ENCODE data around the gene SIK3.

Gene SIK3

GRCh38 chr11:116973270-116973669 lies 125.0 kb downstream of the SIK3 start:
- Histone ChIP-seq H3K56ac (ENCODE audit: low read length) (no peak overlapping the region), H2AK5ac (ENCODE audit: low read length) (no peak overlapping the region), H4K5ac (ENCODE audit: low read length) (no peak overlapping the region), H3K27ac (ENCODE audit: low read depth, low read length) (no peak overlapping the region), H4K8ac (ENCODE audit: low read depth, low read length) (no peak overlapping the region), H3K79me2 (ENCODE audit: control insufficient read depth, insufficient read depth, low read length) (no peaks in the 10 kb centered on the region), H3K9ac (ENCODE audit: low read length) (no peak overlapping the region), H3K27me3 (ENCODE audit: insufficient read depth, low read length, poor library complexity) (no peaks in the 10 kb centered on the region), H3K4me3 (ENCODE audit: low read length) (no peak overlapping the region), H3K36me3 (ENCODE audit: control insufficient read depth, insufficient read depth, low read length) (no peaks in the 10 kb centered on the region), H3K79me1 (ENCODE audit: low read length) (peaks cover 2% of the 10 kb centered on the region), H2BK5ac (ENCODE audit: low read length) (no peak overlapping the region), H3K4me2 (ENCODE audit: low read length) (no peak overlapping the region), H3K18ac (ENCODE audit: low read length) (no peak overlapping the region), H3K4ac (ENCODE audit: low read depth, low read length) (no peak overlapping the region), H3K4me1 (ENCODE audit: control insufficient read depth, low read depth, low read length) (no peaks in the 10 kb centered on the region), H2BK15ac (replicated peaks; ENCODE audit: low read depth) (no peak overlapping the region), H2BK120ac (ENCODE audit: low read depth, low read length) (no peak overlapping the region), H3K23ac (ENCODE audit: low read length) (no peak overlapping the region)
- no peak for DNase-seq

GRCh38 chr11:116972691-116973090 lies 125.5 kb downstream of the SIK3 start:
- no peak overlapping the region for H3K9ac ChIP-seq (ENCODE audit: low read length)
- no CpG with 5 or more reads among the region's 4 CpGs for WGBS (ENCODE audit: extremely low coverage, insufficient coverage, low lambda C conversion rate)
- peak; percentile 38 for DNase-seq

GRCh38 chr11:116970485-116971292 lies 127.5 kb downstream of the SIK3 start:
- no peak overlapping the region for H3K4me3 ChIP-seq (ENCODE audit: low read length)
- H3K9ac ChIP-seq (ENCODE audit: low read length) = no peak overlapping the region
- no peak overlapping the region for H2BK120ac ChIP-seq (ENCODE audit: low read depth, low read length)
- no peak overlapping the region for H4K5ac ChIP-seq (ENCODE audit: low read length)
- H2AK5ac ChIP-seq (ENCODE audit: low read length) = no peak overlapping the region
- peaks cover 4% of the 10 kb centered on the region for H3K79me1 ChIP-seq (ENCODE audit: low read length)
- H3K4me1 ChIP-seq (ENCODE audit: control insufficient read depth, low read depth, low read length) = no peaks in the 10 kb centered on the region
- no peak overlapping the region for H3K27ac ChIP-seq (ENCODE audit: low read depth, low read length)
- H2BK15ac ChIP-seq (replicated peaks; ENCODE audit: low read depth) = no peak overlapping the region
- no peaks in the 10 kb centered on the region for H3K27me3 ChIP-seq (ENCODE audit: insufficient read depth, low read length, poor library complexity)
- no peak overlapping the region for H4K8ac ChIP-seq (ENCODE audit: low read depth, low read length)
- no peak overlapping the region for H3K4ac ChIP-seq (ENCODE audit: low read depth, low read length)
- DNase-seq = no peak
- no peak overlapping the region for H3K4me2 ChIP-seq (ENCODE audit: low read length)
- no CpG with 5 or more reads among the region's 6 CpGs for WGBS (ENCODE audit: extremely low coverage, insufficient coverage, low lambda C conversion rate)
- H3K18ac ChIP-seq (ENCODE audit: low read length) = no peak overlapping the region
- H2BK5ac ChIP-seq (ENCODE audit: low read length) = no peak overlapping the region
- peaks cover 3% of the 10 kb centered on the region for H3K79me2 ChIP-seq (ENCODE audit: control insufficient read depth, insufficient read depth, low read length)
- no peak overlapping the region for H3K56ac ChIP-seq (ENCODE audit: low read length)
- H3K23ac ChIP-seq (ENCODE audit: low read length) = no peak overlapping the region
- no peaks in the 10 kb centered on the region for H3K36me3 ChIP-seq (ENCODE audit: control insufficient read depth, insufficient read depth, low read length)

More at GRCh38 chr11:116972691-116973090, 125.5 kb downstream of the SIK3 start:
- H3K23ac ChIP-seq (ENCODE audit: low read length) = no peak overlapping the region
- H3K4me1 ChIP-seq (ENCODE audit: control insufficient read depth, low read depth, low read length) = no peaks in the 10 kb centered on the region
- H3K56ac ChIP-seq (ENCODE audit: low read length) = no peak overlapping the region
- H2BK120ac ChIP-seq (ENCODE audit: low read depth, low read length) = no peak overlapping the region
- H3K4me2 ChIP-seq (ENCODE audit: low read length) = no peak overlapping the region
- peaks cover 2% of the 10 kb centered on the region for H3K79me1 ChIP-seq (ENCODE audit: low read length)
- no peak overlapping the region for H3K18ac ChIP-seq (ENCODE audit: low read length)
- no peak overlapping the region for H3K4me3 ChIP-seq (ENCODE audit: low read length)
- no peak overlapping the region for H4K5ac ChIP-seq (ENCODE audit: low read length)
- no peak overlapping the region for H2BK15ac ChIP-seq (replicated peaks; ENCODE audit: low read depth)
- no peak overlapping the region for H2AK5ac ChIP-seq (ENCODE audit: low read length)
- no peak overlapping the region for H3K27ac ChIP-seq (ENCODE audit: low read depth, low read length)
- H4K8ac ChIP-seq (ENCODE audit: low read depth, low read length) = no peak overlapping the region
- H3K4ac ChIP-seq (ENCODE audit: low read depth, low read length) = no peak overlapping the region
- no peaks in the 10 kb centered on the region for H3K27me3 ChIP-seq (ENCODE audit: insufficient read depth, low read length, poor library complexity)
- H3K36me3 ChIP-seq (ENCODE audit: control insufficient read depth, insufficient read depth, low read length) = no peaks in the 10 kb centered on the region
- no peak overlapping the region for H2BK5ac ChIP-seq (ENCODE audit: low read length)
- H3K79me2 ChIP-seq (ENCODE audit: control insufficient read depth, insufficient read depth, low read length) = peaks cover under 1% of the 10 kb centered on the region

- H3K56ac ChIP-seq (ENCODE audit: low read length) = no peak overlapping the region
- H2BK120ac ChIP-seq (ENCODE audit: low read depth, low read length) = no peak overlapping the region
- H3K79me2 ChIP-seq (ENCODE audit: control insufficient read depth, insufficient read depth, low read length) = peaks cover 3% of the 10 kb centered on the region
- H2BK5ac ChIP-seq (ENCODE audit: low read length) = no peak overlapping the region
- no peak overlapping the region for H3K27ac ChIP-seq (ENCODE audit: low read depth, low read length)
- no peaks in the 10 kb centered on the region for H3K36me3 ChIP-seq (ENCODE audit: control insufficient read depth, insufficient read depth, low read length)
- peaks cover 4% of the 10 kb centered on the region for H3K79me1 ChIP-seq (ENCODE audit: low read length)
- no peaks in the 10 kb centered on the region for H3K27me3 ChIP-seq (ENCODE audit: insufficient read depth, low read length, poor library complexity)
- DNase-seq = no peak
- no peak overlapping the region for H3K4me2 ChIP-seq (ENCODE audit: low read length)
- no peak overlapping the region for H2AK5ac ChIP-seq (ENCODE audit: low read length)
- H3K18ac ChIP-seq (ENCODE audit: low read length) = no peak overlapping the region
- H3K9ac ChIP-seq (ENCODE audit: low read length) = no peak overlapping the region
- H4K8ac ChIP-seq (ENCODE audit: low read depth, low read length) = no peak overlapping the region
- H4K5ac ChIP-seq (ENCODE audit: low read length) = no peak overlapping the region
- no peak overlapping the region for H3K4me3 ChIP-seq (ENCODE audit: low read length)
- H2BK15ac ChIP-seq (replicated peaks; ENCODE audit: low read depth) = no peak overlapping the region
- no peaks in the 10 kb centered on the region for H3K4me1 ChIP-seq (ENCODE audit: control insufficient read depth, low read depth, low read length)
- no CpG with 5 or more reads among the region's 2 CpGs for WGBS (ENCODE audit: extremely low coverage, insufficient coverage, low lambda C conversion rate)
- no peak overlapping the region for H3K4ac ChIP-seq (ENCODE audit: low read depth, low read length)
- no peak overlapping the region for H3K23ac ChIP-seq (ENCODE audit: low read length)
Measured at GRCh38 chr11:116969694-116970093, 128.5 kb downstream of the SIK3 start.

- Histone ChIP-seq H2BK120ac (ENCODE audit: low read depth, low read length) (no peak overlapping the region), H3K36me3 (ENCODE audit: control insufficient read depth, insufficient read depth, low read length) (no peaks in the 10 kb centered on the region), H3K4me1 (ENCODE audit: control insufficient read depth, low read depth, low read length) (no peaks in the 10 kb centered on the region), H3K4ac (ENCODE audit: low read depth, low read length) (no peak overlapping the region), H3K23ac (ENCODE audit: low read length) (no peak overlapping the region), H3K9ac (ENCODE audit: low read length) (no peak overlapping the region), H4K8ac (ENCODE audit: low read depth, low read length) (no peak overlapping the region), H3K56ac (ENCODE audit: low read length) (no peak overlapping the region), H4K5ac (ENCODE audit: low read length) (no peak overlapping the region), H3K27me3 (ENCODE audit: insufficient read depth, low read length, poor library complexity) (no peaks in the 10 kb centered on the region), H3K79me2 (ENCODE audit: control insufficient read depth, insufficient read depth, low read length) (peaks cover 3% of the 10 kb centered on the region), H3K4me2 (ENCODE audit: low read length) (no peak overlapping the region), H3K27ac (ENCODE audit: low read depth, low read length) (no peak overlapping the region), H2BK5ac (ENCODE audit: low read length) (no peak overlapping the region), H3K79me1 (ENCODE audit: low read length) (peaks cover 6% of the 10 kb centered on the region), H3K4me3 (ENCODE audit: low read length) (no peak overlapping the region), H3K18ac (ENCODE audit: low read length) (no peak overlapping the region), H2BK15ac (replicated peaks; ENCODE audit: low read depth) (no peak overlapping the region), H2AK5ac (ENCODE audit: low read length) (no peak overlapping the region)
- WGBS (ENCODE audit: extremely low coverage, insufficient coverage, low lambda C conversion rate) = no CpG with 5 or more reads among the region's 4 CpGs
- no peak for DNase-seq
Measured at GRCh38 chr11:116964269-116964668, 134.0 kb downstream of the SIK3 start.

- no peak overlapping the region for H2BK15ac ChIP-seq (replicated peaks; ENCODE audit: low read depth)
- H3K56ac ChIP-seq (ENCODE audit: low read length) = no peak overlapping the region
- H3K18ac ChIP-seq (ENCODE audit: low read length) = no peak overlapping the region
- no peaks in the 10 kb centered on the region for H3K27me3 ChIP-seq (ENCODE audit: insufficient read depth, low read length, poor library complexity)
- H3K27ac ChIP-seq (ENCODE audit: low read depth, low read length) = no peak overlapping the region
- H3K79me2 ChIP-seq (ENCODE audit: control insufficient read depth, insufficient read depth, low read length) = peaks cover 3% of the 10 kb centered on the region
- H4K8ac ChIP-seq (ENCODE audit: low read depth, low read length) = no peak overlapping the region
- no peaks in the 10 kb centered on the region for H3K4me1 ChIP-seq (ENCODE audit: control insufficient read depth, low read depth, low read length)
- DNase-seq = no peak
- WGBS (ENCODE audit: extremely low coverage, insufficient coverage, low lambda C conversion rate) = no CpG with 5 or more reads among the region's 4 CpGs
- H2BK120ac ChIP-seq (ENCODE audit: low read depth, low read length) = no peak overlapping the region
- H3K23ac ChIP-seq (ENCODE audit: low read length) = no peak overlapping the region
- H2BK5ac ChIP-seq (ENCODE audit: low read length) = no peak overlapping the region
- H4K5ac ChIP-seq (ENCODE audit: low read length) = no peak overlapping the region
- H2AK5ac ChIP-seq (ENCODE audit: low read length) = no peak overlapping the region
- H3K9ac ChIP-seq (ENCODE audit: low read length) = no peak overlapping the region
- no peak overlapping the region for H3K4me3 ChIP-seq (ENCODE audit: low read length)
- H3K4me2 ChIP-seq (ENCODE audit: low read length) = no peak overlapping the region
- H3K36me3 ChIP-seq (ENCODE audit: control insufficient read depth, insufficient read depth, low read length) = no peaks in the 10 kb centered on the region
- peaks cover 6% of the 10 kb centered on the region for H3K79me1 ChIP-seq (ENCODE audit: low read length)
- H3K4ac ChIP-seq (ENCODE audit: low read depth, low read length) = no peak overlapping the region
Measured at GRCh38 chr11:116963813-116964212, 134.4 kb downstream of the SIK3 start.

All from mesendoderm (in vitro differentiated cells).